Measurements from ENCODE around the gene BPIFB4.
"Not testable (repeated sequence)": the region's sequence is repeated elsewhere in the genome, so short reads cannot be mapped to it uniquely, and the experiment has no call there.

- not testable (repeated sequence) for TF ChIP-seq EZH2 (IDR thresholded peaks at IDR 0.05; ENCODE audit: borderline replicate concordance, low read depth, low read length, poor library complexity, severe bottlenecking); CTCF (conservative IDR thresholded peaks at IDR 0.05; ENCODE audit: low read depth, low read length)
These were observed 34.2 kb upstream of the BPIFB4 start for GRCh38 chr20:33045129-33045721.
